Temporal lobe (tissue), 2 donors: Measurements from ENCODE around the gene MAGEA9. TPM values are rescaled to one million over a fixed set of nuclear protein-coding genes. Genes with fewer than 3 reads are reported as not detected.

Experiments
- small RNA-seq: library from RNA; depleted of rRNA; stranded (forward); fragments of <200 nt; gene quantifications from one replicate; pipeline ENCODE3, GENCODE V24; 2014; ENCODE audit warnings: low replicate concordance
- total RNA-seq: library from RNA; depleted of rRNA; stranded (reverse); fragments of >200 nt; gene quantifications from one replicate; pipeline ENCODE4 v1.2.3, GENCODE V29; 2014

The MAGEA9 gene
- total RNA-seq, 1 donor from 2014 or later: not detected

Small RNA genes within 50 kb of the gene (small RNA-seq; reads per million reads assigned to genes)
- gene AC244098.1: not detected
- gene AC244098.2: not detected
- not detected for gene AC244098.3

Other genes with a start within 250 kb of the MAGEA9 start
- 12.8 TPM for gene EOLA1, start 240.9 kb upstream of the MAGEA9 start, total RNA-seq
- not detected for gene HSFX3, start 232.0 kb upstream of the MAGEA9 start, total RNA-seq
- under 0.01 TPM for gene MAGEA9B, start 194.5 kb upstream of the MAGEA9 start, total RNA-seq
- gene HSFX2, start 186.6 kb upstream of the MAGEA9 start, total RNA-seq: not detected
- 38.4 TPM for gene TMEM185A, start 150.1 kb upstream of the MAGEA9 start, total RNA-seq
- gene MAGEA11, start 69.9 kb upstream of the MAGEA9 start, total RNA-seq: not detected
- gene HSFX1, start 7.9 kb upstream of the MAGEA9 start, total RNA-seq: 3.0 TPM
- gene MAGEA8, start 99.3 kb downstream of the MAGEA9 start, total RNA-seq: not detected
- gene HSFX4, start 147.6 kb downstream of the MAGEA9 start, total RNA-seq: not detected
- 13.5 TPM for gene EOLA2, start 156.6 kb downstream of the MAGEA9 start, total RNA-seq